WTC11 (cell line): ENCODE measurements around the gene AATK.

Experiments used
- CREB1 ChIP-seq: sonication (generic); formaldehyde crosslinking; IDR thresholded peaks from 2 replicates; pipeline ENCODE4 v1.8.0; 2023; ENCODE audit warnings: mild to moderate bottlenecking, missing genetic modification reagents
- CTCF ChIP-seq: fragments of 200-600 bp; IDR thresholded peaks from 2 replicates; pipeline ENCODE4 v1.8.0; 2022; ENCODE audit warnings: antibody characterized with exemption
- ETV6 ChIP-seq: sonication (generic); formaldehyde crosslinking; IDR thresholded peaks from 2 replicates; pipeline ENCODE4 v1.8.1; 2022; ENCODE audit warnings: mild to moderate bottlenecking, missing genetic modification reagents
- MAX ChIP-seq: sonication (generic); formaldehyde crosslinking; IDR thresholded peaks from 2 replicates; pipeline ENCODE4 v1.8.0; 2022; ENCODE audit warnings: mild to moderate bottlenecking, missing genetic modification reagents
- MXD4 ChIP-seq: fragments of 250-450 bp; sonication (Bioruptor Pico); IDR thresholded peaks from 2 replicates; pipeline ENCODE4 v1.8.0; 2021; ENCODE audit warnings: mild to moderate bottlenecking, moderate library complexity, borderline replicate concordance
- SP1 ChIP-seq: sonication (generic); formaldehyde crosslinking; conservative IDR thresholded peaks from 2 replicates; pipeline ENCODE4 v1.8.1; 2022; ENCODE audit warnings: missing genetic modification reagents
- TCF7 ChIP-seq: sonication (generic); formaldehyde crosslinking; IDR thresholded peaks from 2 replicates; pipeline ENCODE4 v1.8.0; 2022; ENCODE audit warnings: mild to moderate bottlenecking, low read depth, missing genetic modification reagents, moderate library complexity
- USF1 ChIP-seq: sonication (generic); formaldehyde crosslinking; IDR thresholded peaks from 2 replicates; pipeline ENCODE4 v1.8.0; 2022; ENCODE audit warnings: mild to moderate bottlenecking, missing genetic modification reagents
- ZBTB21 ChIP-seq: sonication (generic); formaldehyde crosslinking; IDR thresholded peaks from 2 replicates; pipeline ENCODE4 v1.8.1; 2023; ENCODE audit warnings: mild to moderate bottlenecking, missing genetic modification reagents, borderline replicate concordance

GRCh38 chr17:81186203-81186602, 20.2 kb upstream of the AATK start:
- TF ChIP-seq TCF7 (CRISPR knock-in tag) (no peak), CTCF (no peak), ETV6 (CRISPR knock-in tag) (no peak), CREB1 (CRISPR knock-in tag) (no peak), USF1 (no peak), MXD4 (CRISPR knock-in tag) (no peak), MAX (no peak), ZBTB21 (CRISPR knock-in tag) (no peak), SP1 (no peak)
